Measurements from ENCODE around the gene SPC25.

The SPC25 gene

DNA sequence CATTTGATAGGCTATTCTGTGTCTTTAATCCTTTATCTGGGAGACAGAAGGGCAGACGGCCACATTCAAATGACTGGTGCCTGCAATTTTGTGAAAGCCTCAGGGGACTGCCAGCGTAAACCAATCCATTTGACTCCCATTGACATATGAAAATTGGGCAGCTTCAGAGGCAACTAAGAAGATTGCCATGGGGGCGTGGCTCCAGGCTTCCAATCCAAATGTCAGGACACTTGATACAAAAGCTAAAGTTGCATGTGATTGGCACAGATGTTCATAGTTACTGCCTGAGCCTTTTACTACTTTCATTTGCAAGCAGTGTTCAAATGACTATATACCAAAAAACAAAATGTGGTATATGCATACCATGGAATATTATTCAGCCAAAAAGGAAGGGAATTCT is 42.0 kb downstream of the SPC25 start:
- DNase-seq (ENCODE audit: low read depth in 3 of 3), result no peak

DNA sequence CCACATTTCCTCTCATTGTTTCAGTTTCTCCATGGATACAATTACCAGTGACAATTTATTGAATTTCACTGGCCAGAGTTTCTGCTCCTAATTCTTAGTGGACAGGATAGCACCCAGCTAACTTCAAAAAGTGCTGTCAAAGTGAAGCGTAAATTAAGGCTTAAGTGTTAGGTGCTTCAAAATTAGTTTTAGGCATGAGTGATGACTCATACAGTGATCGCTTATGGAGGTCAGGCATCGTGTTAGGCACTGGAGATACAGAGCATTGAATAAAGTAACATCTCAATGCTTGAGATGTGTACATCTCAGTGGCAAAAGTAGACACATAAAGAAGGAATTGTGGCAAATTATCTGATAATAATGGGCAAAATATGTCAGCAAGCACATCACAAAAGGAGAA is 47.0 kb downstream of the SPC25 start:
- no peak for DNase-seq (ENCODE audit: low read depth in 3 of 3)

DNA sequence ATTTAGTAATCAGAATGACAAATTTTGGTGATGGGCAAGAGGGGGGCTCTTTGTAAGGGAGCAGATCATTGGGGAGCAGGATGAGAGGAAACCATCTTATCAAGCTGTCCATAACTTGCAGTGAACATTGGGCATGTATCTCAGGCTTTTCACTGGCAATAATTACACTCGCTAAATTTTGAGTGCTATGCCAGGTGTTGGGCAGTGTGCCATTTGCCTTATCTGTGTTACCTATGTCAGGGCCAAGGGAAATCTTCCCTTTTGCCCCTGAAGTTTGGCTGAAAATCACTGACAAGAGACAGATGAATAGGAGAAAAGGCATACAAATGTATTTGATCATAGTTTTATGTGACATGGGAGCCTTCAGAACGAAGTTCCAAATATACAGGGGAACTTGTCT is 48.8 kb downstream of the SPC25 start:
- DNase-seq (ENCODE audit: low read depth in 3 of 3), result no peak

GRCh38 chr2:168835969-168836368 is 54.3 kb downstream of the SPC25 start:
- no peak for DNase-seq (ENCODE audit: low read depth in 3 of 3)

DNA sequence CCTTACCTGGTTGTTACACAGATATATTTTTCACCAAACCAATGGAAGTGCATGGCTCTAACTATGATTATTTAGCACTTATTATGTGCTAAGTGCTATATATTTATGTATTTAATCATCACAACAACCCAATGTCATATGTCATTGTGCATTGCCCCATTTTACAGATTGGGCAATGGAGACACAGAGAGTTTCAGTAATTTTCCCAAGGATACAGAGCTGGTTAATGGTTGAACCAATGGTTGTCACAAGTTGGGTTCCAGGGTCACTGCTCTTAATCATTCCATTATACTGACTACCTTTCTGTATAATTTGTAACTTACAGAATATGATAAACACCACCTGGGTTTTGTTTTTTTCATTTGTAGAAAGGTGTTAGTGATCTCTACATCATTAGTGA is 58.6 kb downstream of the SPC25 start:
- no peak for DNase-seq (ENCODE audit: low read depth in 3 of 3)

DNA sequence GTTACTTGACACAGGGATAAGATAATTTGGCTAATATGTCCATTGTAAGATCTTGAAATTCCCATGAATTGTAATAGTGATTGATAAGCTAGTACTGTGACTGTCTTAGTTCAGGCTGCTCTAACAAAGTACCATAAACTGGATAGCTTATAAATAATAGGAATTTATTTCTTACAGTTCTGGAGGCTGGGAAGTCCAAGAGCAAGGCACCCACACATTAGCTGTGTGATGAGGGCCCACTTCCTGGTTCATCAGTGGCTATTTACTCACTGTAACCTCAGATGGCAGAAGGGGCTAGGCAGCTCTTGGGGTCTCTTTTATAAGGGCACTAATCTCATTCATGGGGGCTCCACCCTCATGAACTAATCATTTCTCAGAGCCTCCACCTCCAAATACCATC is 59.3 kb downstream of the SPC25 start:
- DNase-seq (ENCODE audit: low read depth in 3 of 3), result no peak

DNA sequence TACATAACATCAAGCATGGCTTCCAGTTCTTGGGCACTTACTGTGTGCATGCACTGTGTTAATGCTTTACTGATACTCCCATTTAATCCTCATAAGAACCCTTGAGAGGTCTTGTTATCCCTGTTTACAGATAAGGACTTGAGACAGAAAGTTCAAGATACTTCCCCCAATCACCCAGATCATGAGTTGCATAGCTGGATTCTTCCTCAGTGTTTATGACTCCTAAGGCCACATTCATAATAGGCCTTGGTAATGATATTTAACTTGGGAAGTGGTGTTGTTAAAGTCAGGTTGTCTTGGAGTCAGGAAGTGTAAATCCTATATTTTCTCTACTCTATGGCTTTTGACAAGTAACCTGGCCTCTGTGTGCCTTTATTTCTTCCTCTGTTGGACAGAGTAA is 65.1 kb downstream of the SPC25 start:
- DNase-seq (ENCODE audit: low read depth in 3 of 3), result no peak

- no peak for DNase-seq (ENCODE audit: low read depth in 3 of 3)
Observed at GRCh38 chr2:168821992-168822391, 68.2 kb downstream of the SPC25 start.

GRCh38 chr2:168821577-168821976 is 68.7 kb downstream of the SPC25 start:
- DNase-seq (ENCODE audit: low read depth in 3 of 3), result no peak
